Vagina (tissue), 2 donors: ENCODE results near the gene PBX2. TPM values are rescaled to one million over a fixed set of nuclear protein-coding genes. Genes with fewer than 3 reads are reported as not detected.

Experiments used
- DNase-seq, 2 donors: peaks; one replicate each; pipeline ENCODE4 v3.0.0-alpha.2; 2017; ENCODE audit errors: extremely low spot score in 2 of 2
- H3K27ac ChIP-seq: fragments of 200-600 bp; sonication (generic); one replicate; pipeline ENCODE4 v1.5.1; 2019
- H3K27me3 ChIP-seq: fragments of 200-600 bp; sonication (generic); one replicate; pipeline ENCODE4 v1.5.1; 2019
- H3K36me3 ChIP-seq, 2 donors: fragments of 200-600 bp; sonication (generic); one replicate each; pipeline ENCODE4 v1.5.1; 2017 to 2019
- H3K4me1 ChIP-seq: fragments of 200-600 bp; sonication (generic); one replicate; pipeline ENCODE4 v1.5.1; 2019
- H3K4me3 ChIP-seq, 2 donors: fragments of 200-600 bp; sonication (generic); 1 replicate in 1 of 2; 2 replicates in 1 of 2; pipeline ENCODE4 v1.5.1; 2016 to 2019
- H3K9me3 ChIP-seq: fragments of 200-600 bp; sonication (generic); one replicate; pipeline ENCODE4 v1.5.1; 2019
- CTCF ChIP-seq, 3 experiments: fragments of 450-650 bp in 2 of 3; fragments of 200-600 bp in 1 of 3; sonication (generic) in 1 of 3; IDR thresholded peaks; one replicate each; pipeline ENCODE4 v1.5.1; 2017 to 2019; ENCODE audit warnings: antibody characterized with exemption in 3 of 3, mild to moderate bottlenecking in 2 of 3, moderate library complexity in 2 of 3
- POLR2A ChIP-seq, 2 donors: fragments of 450-650 bp; IDR thresholded peaks; one replicate each; pipeline ENCODE4 v1.6.1; 2017; ENCODE audit warnings: antibody characterized with exemption in 2 of 2, mild to moderate bottlenecking in 2 of 2, moderate library complexity in 2 of 2
- POLR2AphosphoS5 ChIP-seq, 2 donors: sonication (generic); formaldehyde crosslinking; IDR thresholded peaks; one replicate each; pipeline ENCODE4 v1.9.0; 2017; ENCODE audit warnings: antibody characterized with exemption in 2 of 2, mild to moderate bottlenecking in 2 of 2, low read depth in 1 of 2; ENCODE audit not compliant: insufficient read depth in 1 of 2
- intact Hi-C: fragments of 100-400 bp; cut with DNase I; formaldehyde crosslinking; loops from one replicate; pipeline ENCODE4 v1.15.1; 2023
- total RNA-seq: library from RNA; depleted of rRNA; stranded (reverse); fragments of >200 nt; gene quantifications from one replicate; pipeline ENCODE4 v1.2.3, GENCODE V29; 2016

PBX2 gene
- total RNA-seq, 1 donor from 2014 or later, result 49.4 TPM

- Histone ChIP-seq H3K9me3 (no peaks in the 10 kb centered on the region), H3K4me3 (no peak overlapping the region), H3K36me3 (peaks cover 0 to 22% of the 10 kb centered on the region in 2 donors), H3K4me1 (peaks cover 41% of the 10 kb centered on the region), H3K27me3 (no peaks in the 10 kb centered on the region), H3K27ac (peak overlapping the region; percentile 24)
- no peak for TF ChIP-seq POLR2AphosphoS5 (IDR thresholded peaks at IDR 0.05; ENCODE audit: insufficient read depth in 1 of 2, low read depth in 1 of 2)
- TF ChIP-seq POLR2A (IDR thresholded peaks at IDR 0.05), result no peak
- no peak for TF ChIP-seq CTCF (IDR thresholded peaks at IDR 0.05)
- no peak for DNase-seq
- intact Hi-C loops, result loop anchor here (10.0 kb wide), 1 partner anchor 1023 kb away; the partner anchor contains the start of genes HSD17B8, RING1, RXRB and SLC39A7
Measured at GRCh38 chr6:32181915-32182529, 8.0 kb downstream of the PBX2 start.

GRCh38 chr6:32181148-32181702 is 8.8 kb downstream of the PBX2 start:
- Histone ChIP-seq H3K4me3 (no peak overlapping the region), H3K27me3 (no peaks in the 10 kb centered on the region), H3K4me1 (peaks cover 41% of the 10 kb centered on the region), H3K9me3 (no peaks in the 10 kb centered on the region), H3K27ac (peak overlapping the region; percentile 24), H3K36me3 (peaks cover 0 to 14% of the 10 kb centered on the region in 2 donors)
- no peak for DNase-seq
- TF ChIP-seq CTCF (IDR thresholded peaks at IDR 0.05), result no peak
- TF ChIP-seq POLR2AphosphoS5 (IDR thresholded peaks at IDR 0.05; ENCODE audit: insufficient read depth in 1 of 2, low read depth in 1 of 2), result no peak
- no peak for TF ChIP-seq POLR2A (IDR thresholded peaks at IDR 0.05)
- intact Hi-C loops, result loop anchor here (10.0 kb wide), 1 partner anchor 1024 kb away; the partner anchor contains the start of genes HSD17B8, RING1, RXRB and SLC39A7

- intact Hi-C loops, result loop anchor here (10.0 kb wide), 2 partner anchors 55 to 1025 kb away; partner anchors contain the start of genes ATF6B, HSD17B8, RING1 and RXRB
- Histone ChIP-seq H3K27ac (peak overlapping the region; percentile 95), H3K9me3 (no peaks in the 10 kb centered on the region)
Measured at GRCh38 chr6:32179766-32180405, 10.1 kb downstream of the PBX2 start.

GRCh38 chr6:32178547-32179440 is 11.2 kb downstream of the PBX2 start:
- TF ChIP-seq CTCF (IDR thresholded peaks at IDR 0.05) (no peak), POLR2AphosphoS5 (IDR thresholded peaks at IDR 0.05; ENCODE audit: insufficient read depth in 1 of 2, low read depth in 1 of 2) (no peak), POLR2A (IDR thresholded peaks at IDR 0.05) (no peak)
- Histone ChIP-seq H3K27ac (peak overlapping the region; percentile 95), H3K4me1 (peaks cover 45% of the 10 kb centered on the region), H3K9me3 (no peaks in the 10 kb centered on the region), H3K27me3 (no peaks in the 10 kb centered on the region), H3K4me3 (peak overlapping the region; percentile 81 to 93), H3K36me3 (peaks cover 0 to 10% of the 10 kb centered on the region in 2 donors)
- no peak for DNase-seq
- intact Hi-C loops, result loop anchor here (10.0 kb wide), 1 partner anchor 54 kb away; the partner anchor contains the start of gene ATF6B

More at GRCh38 chr6:32179766-32180405, 10.1 kb downstream of the PBX2 start:
- Histone ChIP-seq H3K4me3 (no peak overlapping the region), H3K27me3 (no peaks in the 10 kb centered on the region), H3K36me3 (peaks cover 0 to 10% of the 10 kb centered on the region in 2 donors), H3K4me1 (peaks cover 44% of the 10 kb centered on the region)
- no peak for TF ChIP-seq POLR2A (IDR thresholded peaks at IDR 0.05)
- TF ChIP-seq CTCF (IDR thresholded peaks at IDR 0.05), result no peak
- no peak for TF ChIP-seq POLR2AphosphoS5 (IDR thresholded peaks at IDR 0.05; ENCODE audit: insufficient read depth in 1 of 2, low read depth in 1 of 2)
- no peak for DNase-seq
